Measurements from ENCODE around the gene ZC2HC1C.
A peak's percentile ranks its signal among the peaks of the same experiment; 100 is the strongest.
"Not testable (repeated sequence)": the region's sequence is repeated elsewhere in the genome, so short reads cannot be mapped to it uniquely, and the experiment has no call there.

Gene ZC2HC1C

DNA sequence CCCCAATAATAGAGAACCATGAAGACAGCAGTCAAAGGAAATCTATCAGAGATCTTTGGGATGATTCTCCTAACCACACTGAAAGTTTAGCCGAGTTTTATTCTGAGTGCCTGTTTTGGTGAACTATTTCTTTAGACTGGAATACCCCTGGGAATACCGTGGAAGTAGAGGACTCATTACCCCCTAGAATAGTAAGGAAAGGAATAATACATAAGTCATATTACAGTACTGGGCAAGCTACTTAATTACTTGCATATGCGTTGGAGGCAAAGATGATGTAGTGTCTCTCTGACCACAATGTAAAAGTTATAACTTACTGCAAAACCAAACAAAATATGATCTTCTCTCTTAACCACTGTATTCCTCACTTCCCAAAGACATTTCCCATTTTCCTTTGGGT lies 25.5 kb downstream of the ZC2HC1C start:
- DNase-seq (ENCODE audit: low read depth, low spot score): no peak

DNA sequence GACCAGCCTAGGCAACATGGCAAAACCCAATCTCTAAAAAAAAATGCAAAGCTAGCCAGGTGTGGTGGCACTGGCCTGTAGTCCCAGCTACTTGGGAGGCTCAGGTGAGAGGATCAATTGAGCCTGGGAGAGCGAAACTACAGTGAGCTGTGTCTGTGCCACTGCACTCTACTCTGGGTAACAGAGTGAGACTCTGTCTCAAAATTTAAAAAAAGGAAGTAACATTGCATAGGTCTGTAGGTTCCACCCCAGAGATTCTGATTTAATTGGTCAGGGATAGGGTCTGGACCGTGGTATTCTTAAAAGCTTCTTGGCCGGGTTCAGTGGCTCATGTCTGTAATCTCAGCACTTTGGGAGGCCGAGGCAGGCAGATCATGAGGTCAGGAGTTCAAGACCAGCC lies 26.2 kb downstream of the ZC2HC1C start:
- DNase-seq (ENCODE audit: low read depth, low spot score): no peak

DNA sequence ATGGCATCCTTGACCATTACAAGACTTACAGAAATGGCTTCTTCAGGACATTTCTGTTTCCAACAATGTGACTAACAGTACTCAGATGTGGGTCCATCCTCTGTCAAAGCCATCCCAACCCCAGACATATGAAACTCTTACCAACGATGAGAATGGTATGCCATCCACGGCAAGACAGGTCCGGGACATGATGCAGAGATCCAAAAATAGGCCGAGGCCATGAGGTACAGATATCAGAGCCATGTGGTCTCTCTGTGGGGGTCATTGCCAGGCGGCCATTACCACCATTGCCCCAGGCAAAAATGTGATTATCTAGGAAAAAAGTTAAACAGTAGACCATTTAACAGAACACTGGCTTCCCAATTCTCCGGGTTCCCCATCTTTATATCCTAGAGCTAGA lies 27.5 kb downstream of the ZC2HC1C start:
- DNase-seq (ENCODE audit: low read depth, low spot score): no peak

DNA sequence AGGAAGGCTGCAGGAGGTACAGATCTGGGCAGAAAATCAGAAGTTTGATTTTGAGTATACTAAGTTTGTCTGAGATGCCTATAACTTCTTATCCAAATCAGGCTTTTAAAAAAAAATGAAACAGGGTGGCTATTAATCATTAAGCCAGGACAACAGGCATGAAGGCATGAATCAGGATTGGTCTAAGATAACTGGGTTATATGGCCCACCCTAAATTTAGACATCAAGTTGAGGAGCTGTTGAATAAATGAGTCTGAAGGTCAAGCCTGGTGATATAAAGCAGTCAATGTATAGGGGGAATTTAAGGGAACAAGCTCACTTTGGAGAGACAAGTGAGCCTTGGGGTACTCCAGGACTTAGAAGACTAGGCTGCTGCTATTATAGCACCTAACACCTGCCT lies 28.8 kb downstream of the ZC2HC1C start:
- no peak for DNase-seq (ENCODE audit: low read depth, low spot score)

DNA sequence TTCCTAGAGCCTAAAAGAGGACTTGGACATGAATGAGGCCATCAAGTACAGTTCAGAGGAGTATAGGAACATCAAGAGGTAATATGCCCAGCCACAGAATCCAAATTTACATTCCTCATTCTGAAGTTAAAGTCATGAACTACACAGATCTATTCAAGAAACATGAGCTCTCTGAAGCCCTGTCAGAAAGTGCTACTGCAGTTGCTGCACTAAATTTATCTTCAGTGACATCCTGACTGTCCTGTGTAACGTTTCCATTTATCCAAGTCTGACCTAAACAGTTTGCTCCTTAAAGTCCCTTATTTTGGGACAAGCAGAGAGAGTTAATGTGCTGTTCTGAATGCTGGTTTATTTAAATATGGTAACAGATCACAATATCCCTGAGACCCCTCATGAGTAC lies 29.2 kb downstream of the ZC2HC1C start:
- DNase-seq (ENCODE audit: low read depth, low spot score): no peak

DNA sequence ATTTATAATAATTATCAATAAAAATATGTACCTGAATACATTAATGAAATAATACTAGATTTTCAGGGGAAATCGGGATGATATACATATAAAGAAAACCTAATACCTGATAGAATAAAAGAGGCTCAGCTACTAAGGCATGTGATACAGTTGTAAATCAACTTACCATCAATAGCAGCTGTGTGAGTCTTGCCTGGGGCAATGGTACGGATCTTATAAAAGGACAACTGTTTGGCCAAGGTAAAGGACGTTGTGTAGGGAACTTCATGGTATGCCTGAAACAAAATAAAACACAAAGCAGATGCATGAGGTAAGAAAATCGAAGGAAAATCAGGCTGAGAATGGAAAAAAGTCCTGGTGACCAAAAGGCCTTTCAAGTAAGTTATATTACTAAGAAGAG lies 32.0 kb downstream of the ZC2HC1C start:
- DNase-seq (ENCODE audit: low read depth, low spot score): no peak

DNA sequence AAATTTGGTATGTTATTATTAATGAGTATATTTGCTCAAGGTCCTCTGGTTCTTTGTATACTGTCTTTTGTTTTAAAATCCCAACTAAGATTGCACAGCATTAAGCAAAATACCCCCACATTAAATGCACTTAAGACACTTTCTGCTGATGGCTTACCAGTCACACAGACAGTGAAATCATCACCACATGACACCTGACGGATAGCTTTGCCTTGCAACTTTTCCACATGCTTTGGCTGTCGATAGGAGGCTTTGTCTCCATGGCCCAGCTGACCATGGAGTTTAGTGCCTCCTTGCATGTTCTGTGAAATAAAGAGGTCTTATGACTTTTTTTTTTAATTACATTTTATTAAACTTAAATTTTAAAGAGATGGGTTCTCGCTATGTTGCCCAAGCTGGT lies 37.7 kb downstream of the ZC2HC1C start:
- DNase-seq (ENCODE audit: low read depth, low spot score): no peak

DNA sequence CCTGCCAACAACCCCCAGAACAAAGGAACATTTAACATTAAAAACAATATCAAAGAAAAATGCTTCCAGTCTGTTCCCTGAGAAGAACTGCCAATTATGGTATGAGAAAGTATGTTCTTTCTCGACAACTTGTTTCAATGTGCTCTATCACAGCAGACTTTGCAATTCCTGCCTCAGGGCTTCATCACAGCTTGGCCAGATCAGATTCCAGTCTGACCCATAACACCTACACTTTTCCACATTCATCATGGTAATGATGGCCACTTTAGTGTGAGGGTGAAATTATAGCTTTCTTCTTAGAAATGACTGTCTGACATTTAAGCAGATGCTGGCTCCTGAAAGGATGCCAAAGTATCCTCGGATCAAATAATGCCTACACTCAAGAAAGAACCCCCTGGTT lies 40.4 kb downstream of the ZC2HC1C start:
- DNase-seq (ENCODE audit: low read depth, low spot score): no peak

DNA sequence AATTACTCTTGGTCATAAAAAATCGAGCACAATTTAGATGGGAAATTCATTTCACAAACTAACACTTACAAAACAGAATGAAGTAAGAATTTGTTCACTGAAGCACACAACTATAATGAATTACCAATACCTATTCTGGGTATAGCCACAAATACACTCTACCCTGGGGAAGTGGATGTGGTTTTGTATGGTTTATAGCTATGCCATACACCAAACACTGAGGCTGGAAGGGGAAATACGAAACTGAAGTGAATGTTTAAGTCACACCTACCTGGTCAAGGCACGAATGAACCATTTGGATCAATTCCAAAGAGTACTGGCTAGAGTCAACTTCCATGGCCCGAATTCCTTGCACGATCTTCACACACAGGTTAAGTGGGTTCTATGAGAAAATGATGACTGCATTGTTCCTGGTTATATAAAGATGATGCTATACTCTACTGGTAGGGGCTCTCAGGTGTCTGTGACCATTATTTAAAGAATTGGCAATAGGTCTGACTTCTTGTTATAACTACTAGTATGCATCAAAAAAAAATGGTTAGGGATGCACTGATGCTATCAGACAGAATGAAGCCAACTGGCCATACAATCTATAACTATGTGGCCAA lies 44.6 kb downstream of the ZC2HC1C start:
- DNase-seq (ENCODE audit: low read depth, low spot score): no peak

DNA sequence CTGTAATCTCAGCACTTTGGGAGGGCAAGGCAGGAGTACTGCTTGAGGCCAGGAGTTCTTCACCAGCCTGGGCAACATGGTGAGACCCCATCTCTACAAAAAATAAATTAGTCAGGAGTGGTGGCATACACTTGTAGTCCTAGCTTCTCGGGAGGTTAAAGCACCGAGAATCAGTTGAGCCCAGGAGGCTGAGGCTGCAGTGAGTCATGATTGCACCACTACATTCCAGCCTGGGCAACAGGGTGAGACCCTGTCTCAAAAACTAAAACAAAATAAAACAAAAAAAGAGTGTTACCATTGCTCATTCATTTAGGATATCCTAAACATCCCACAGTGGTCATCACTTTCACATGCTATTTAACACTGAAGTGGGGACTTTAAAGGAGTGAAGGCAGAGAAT lies 49.6 kb downstream of the ZC2HC1C start:
- DNase-seq (ENCODE audit: low read depth, low spot score): no peak

DNA sequence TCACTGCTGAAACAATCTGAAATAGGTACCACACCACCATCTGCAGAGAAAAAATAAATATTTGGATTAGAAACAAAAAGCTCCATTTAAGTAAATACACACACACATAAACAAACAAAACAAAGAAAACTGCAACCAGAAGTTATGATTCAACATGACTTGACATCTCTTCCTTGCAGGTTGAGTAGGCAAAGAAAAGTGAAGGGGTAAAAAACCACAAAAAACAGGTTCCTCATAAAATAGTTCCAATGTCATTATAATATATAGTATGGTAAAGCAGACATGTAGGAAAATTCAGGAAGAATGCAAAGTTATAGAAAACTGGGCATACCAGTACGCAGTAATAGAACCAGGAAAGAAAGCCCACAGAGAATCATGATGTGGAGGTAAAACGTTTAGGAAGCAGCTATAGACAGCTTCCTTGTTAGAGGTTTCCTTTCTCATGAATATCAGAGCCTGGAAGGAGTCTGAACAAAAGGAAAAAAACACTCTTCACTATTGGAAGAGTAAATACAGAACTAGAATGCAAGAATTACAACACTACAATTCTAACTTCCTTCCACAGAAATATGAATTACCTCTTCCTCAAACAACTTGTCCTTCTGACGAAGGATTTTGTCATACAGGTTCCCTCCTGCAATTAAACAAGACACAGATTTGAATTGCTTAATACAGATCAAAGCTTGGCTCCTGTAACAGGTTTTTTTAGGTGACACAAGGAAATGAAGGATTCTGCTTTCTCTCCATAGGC lies 51.3 kb downstream of the ZC2HC1C start:
- no peak for DNase-seq (ENCODE audit: low read depth, low spot score)

DNA sequence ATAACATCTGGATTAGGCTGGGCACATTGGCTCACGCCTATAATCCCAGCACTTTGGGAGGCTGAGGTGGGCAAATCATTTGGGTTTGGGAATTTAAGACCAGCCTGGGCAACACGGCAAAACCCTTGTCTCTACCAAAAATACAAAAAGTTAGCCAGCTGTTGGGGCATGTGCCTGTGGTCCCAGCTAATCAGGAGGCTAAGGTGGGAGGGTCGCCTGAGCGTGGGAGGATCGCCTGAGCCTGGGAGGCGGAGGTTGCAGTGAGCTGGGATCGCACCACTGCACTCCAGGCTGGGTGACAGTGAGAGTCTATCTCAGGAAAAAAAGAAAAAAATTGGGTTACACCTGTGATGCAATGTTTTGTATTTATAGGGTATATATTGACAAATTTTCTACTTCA lies 52.1 kb downstream of the ZC2HC1C start:
- no peak for DNase-seq (ENCODE audit: low read depth, low spot score)

DNA sequence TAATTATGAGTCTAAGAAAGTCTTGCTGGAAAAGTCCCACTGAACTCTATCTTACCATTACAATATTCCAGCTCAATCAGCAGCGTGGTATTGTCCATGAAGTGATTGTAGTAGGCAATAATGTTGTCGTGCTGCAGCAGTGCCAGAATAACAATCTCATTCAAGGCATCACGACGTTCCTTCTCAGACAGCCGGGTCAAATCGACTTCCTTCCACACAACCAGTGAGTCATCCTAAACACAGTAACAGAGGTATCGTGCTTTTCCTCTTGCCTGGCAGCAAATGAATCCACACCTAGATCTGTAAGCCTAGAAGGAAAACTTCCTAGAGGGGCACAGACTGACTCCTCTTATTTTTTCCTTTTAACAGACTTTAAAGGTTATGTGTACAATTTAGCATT lies 54.5 kb downstream of the ZC2HC1C start:
- DNase-seq (ENCODE audit: low read depth, low spot score): no peak

DNA sequence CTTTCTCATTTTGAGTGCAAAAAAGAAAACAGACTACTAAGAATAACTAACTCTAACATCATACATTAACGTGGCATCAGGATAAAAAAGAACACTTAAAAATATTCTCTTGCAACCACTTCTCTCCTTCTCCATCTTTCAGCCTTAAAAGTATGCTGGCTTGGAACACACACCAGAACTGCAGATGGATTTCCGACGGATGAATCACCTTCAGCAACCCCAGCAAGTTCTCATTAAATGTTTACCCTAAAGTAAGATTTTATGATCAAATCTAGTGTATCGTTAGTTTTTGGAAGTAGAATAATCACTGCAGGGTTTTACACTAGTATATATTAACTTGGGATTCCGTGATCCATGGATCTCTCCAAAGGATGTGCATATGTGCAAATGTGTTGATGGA lies 56.2 kb downstream of the ZC2HC1C start:
- DNase-seq (ENCODE audit: low read depth, low spot score): no peak

DNA sequence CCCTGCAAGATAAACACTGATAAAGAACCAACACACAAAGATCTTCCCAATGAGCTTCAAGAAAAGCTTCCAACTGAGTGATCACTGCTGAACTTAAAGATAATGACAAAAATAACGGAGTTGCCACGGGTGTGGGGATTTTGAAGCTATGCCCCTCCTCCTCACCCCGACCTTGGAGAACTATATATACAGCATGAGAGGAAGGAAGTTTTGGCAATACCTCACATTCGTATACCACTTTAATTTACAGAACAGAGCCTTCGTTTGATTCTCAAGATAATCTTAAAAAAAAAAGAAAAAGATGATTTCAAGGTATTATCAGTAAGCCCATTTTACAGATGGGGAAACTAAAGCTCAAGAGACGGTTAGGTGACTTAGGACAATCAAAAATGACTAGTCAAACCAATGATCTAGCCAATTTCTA lies 56.7 kb downstream of the ZC2HC1C start:
- DNase-seq (ENCODE audit: low read depth, low spot score): no peak

DNA sequence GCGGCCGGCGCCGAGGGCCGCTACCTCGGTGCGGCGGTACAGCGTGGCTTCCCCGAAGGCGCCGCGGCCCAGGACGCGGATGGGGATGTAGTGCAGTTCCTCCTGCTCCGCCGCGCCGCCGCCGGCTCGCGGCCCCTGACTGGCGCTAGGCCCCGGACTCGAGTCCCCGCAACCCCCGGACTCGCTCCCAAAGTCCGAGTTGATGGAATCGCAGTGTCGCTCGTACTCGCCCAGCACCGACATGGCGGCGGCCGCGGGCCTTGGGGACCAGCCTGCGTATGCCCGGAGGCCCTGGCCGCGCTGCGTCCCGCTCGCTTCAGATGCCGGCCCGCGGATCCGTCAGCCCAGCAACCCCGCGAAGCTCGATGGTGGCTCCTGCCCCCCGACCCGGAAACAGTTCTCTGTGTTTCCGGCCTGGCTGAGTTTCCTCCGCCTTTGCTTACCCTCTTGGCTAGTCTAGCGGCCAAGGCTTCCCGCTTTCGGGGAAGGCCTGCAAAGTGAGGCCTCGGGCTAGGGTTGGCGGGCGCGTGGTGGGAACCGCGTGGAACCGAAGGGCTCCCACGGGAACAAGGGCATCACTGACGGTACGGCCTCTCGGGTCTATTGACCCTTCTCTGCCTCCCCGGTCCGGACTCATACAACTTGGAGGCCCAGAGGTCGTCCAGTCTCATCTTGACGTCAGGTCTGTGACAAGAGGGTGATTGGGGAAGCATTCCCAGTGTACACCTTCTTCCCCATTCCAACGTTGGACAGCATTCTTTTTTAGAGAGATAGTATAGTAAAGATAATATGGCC lies 57.4 kb downstream of the ZC2HC1C start, which contains the start of gene NEK9:
NEK9 (minus strand) TSS at position 370 of the 795 bp plus-strand sequence; CDS start at position 243, 127 bp downstream.
- peak; percentile 63 for DNase-seq (ENCODE audit: low read depth, low spot score)

DNA sequence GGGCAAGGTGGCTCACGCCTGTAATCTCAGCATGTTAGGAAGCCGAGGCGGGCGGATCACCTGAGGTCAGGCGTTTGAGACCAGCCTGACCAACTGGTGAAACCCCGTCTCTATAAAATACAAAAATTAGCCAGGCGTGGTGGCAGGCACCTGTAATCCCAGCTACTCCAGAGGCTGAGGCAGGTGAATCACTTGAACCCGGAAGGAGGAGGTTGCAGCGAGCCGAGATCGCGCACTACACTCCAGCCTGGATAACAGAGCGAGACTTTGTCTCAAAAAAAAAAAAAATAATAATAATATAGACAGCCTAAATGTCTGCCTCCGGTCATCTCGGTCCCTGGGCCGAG lies 58.0 kb downstream of the ZC2HC1C start:
- DNase-seq (ENCODE audit: low read depth, low spot score): not testable (repeated sequence)

DNA sequence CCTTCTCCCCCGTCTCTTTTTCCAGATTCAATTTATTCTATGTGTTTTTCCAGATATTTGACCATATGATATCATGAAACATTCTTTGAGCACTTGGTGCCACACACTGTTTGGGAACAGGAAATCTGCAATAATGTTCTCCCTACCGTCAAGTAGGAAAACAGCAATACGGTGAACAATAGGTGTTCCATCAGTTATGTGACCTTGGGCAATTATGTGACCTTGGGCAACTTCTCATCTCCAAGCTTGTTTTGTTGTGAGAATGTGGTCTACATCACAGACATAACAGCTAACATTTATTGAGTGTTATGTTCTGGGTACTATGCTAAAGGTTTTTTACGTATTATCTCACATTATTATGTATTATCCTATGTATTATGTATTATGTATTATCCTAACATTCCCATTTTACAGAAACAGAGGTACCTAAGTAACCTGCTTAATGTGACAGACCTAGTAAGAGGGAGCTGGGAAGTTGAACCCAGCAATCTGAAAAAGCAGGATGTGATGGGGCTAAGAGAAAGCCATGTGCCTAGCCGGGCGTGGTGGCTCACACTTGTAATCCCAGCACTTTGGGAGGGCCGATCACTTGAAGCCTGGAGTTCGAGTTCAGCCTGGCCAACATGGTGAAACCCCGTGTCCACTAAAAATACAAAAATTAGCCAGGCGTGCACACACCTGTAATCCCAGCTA lies 58.6 kb downstream of the ZC2HC1C start:
- no peak for DNase-seq (ENCODE audit: low read depth, low spot score)

DNA sequence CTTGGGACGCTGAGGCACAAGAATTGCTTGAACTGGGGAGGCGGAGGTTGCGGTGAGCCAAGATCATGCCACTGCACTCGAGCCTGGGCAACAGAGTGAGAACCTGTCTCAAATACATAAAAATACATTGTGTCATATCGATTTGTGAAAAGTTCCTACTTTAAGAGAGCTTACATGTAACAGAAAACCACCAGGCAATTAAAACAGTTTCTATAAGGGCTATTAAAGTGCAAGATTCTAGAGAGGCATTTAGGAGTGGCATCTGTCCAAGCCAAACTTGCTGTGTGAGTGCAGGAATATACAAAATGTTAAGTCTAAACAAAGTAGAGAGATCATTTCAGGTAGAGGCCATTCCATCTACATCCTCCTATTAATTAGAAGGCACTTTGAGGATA lies 59.2 kb downstream of the ZC2HC1C start:
- no peak for DNase-seq (ENCODE audit: low read depth, low spot score)
